Measurements from ENCODE around the gene ANAPC13.

Gene ANAPC13

DNA sequence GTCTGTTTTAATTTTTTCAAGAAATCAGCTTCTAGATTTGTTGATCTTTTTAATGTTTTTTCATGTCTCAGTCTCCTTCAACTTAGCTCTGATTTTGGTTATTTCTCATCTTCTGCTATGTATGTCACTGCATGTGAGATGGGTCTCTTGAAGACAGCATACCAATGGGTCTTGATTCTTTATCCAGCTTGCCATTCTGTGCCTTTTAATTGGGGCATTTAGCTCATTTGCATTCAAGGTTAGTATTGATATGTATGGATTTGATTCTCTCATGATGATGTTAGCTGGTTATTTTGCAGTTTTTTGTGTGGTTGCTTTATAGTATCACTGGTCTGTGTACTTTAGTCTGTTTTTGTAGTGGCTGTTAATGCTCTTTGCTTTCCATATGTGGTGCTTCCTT, 39.5 kb upstream of the ANAPC13 start:
- no peak for DNase-seq (ENCODE audit: extremely low read depth, low read depth)
- TF ChIP-seq, protein P1, sequence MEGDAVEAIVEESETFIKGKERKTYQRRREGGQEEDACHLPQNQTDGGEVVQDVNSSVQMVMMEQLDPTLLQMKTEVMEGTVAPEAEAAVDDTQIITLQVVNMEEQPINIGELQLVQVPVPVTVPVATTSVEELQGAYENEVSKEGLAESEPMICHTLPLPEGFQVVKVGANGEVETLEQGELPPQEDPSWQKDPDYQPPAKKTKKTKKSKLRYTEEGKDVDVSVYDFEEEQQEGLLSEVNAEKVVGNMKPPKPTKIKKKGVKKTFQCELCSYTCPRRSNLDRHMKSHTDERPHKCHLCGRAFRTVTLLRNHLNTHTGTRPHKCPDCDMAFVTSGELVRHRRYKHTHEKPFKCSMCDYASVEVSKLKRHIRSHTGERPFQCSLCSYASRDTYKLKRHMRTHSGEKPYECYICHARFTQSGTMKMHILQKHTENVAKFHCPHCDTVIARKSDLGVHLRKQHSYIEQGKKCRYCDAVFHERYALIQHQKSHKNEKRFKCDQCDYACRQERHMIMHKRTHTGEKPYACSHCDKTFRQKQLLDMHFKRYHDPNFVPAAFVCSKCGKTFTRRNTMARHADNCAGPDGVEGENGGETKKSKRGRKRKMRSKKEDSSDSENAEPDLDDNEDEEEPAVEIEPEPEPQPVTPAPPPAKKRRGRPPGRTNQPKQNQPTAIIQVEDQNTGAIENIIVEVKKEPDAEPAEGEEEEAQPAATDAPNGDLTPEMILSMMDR (IDR thresholded peaks at IDR 0.05; ENCODE audit: low read depth, low read length), result no peak

DNA sequence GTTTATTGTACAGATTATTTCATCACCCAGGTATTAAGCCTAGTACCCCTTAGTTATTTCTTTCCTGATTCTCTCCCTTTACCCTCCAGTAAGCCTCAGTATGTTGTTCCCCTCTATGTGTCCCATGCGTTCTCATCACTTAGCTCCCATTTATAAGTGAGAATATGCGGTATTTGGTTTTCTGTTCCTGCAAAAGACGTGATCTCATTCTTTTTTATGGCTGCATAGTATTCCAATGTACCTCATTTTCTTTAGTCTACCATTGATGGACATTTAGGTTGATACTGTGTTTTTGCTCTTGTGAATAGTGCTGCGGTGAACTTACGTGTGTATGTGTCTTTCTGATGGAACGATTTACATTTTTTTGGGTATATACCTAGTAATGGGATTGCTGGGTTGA, 36.8 kb upstream of the ANAPC13 start:
- no peak for DNase-seq (ENCODE audit: extremely low read depth, low read depth)
- TF ChIP-seq, protein P1 (IDR thresholded peaks at IDR 0.05; ENCODE audit: low read depth, low read length), result no peak

DNA sequence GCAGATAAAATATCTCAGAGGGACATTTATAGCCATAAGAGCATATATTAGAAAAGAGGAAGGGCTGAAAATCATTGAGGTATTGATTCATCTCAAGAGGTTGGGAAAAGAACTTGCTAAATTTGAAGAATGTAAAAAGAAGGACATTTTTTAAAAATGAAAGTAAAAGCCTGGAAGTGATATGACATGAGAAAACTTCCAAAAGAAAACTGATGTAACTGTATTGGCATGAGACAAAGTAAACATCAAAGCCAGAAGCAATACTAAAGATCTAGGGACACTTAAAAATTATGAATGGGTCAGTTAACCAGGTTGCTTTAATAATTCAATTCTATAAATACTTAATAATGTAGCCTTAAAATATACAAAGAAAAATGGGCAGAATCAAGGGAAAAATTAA, 32.0 kb upstream of the ANAPC13 start:
- TF ChIP-seq, protein P1 (IDR thresholded peaks at IDR 0.05; ENCODE audit: low read depth, low read length), result no peak
- no peak for DNase-seq (ENCODE audit: extremely low read depth, low read depth)

DNA sequence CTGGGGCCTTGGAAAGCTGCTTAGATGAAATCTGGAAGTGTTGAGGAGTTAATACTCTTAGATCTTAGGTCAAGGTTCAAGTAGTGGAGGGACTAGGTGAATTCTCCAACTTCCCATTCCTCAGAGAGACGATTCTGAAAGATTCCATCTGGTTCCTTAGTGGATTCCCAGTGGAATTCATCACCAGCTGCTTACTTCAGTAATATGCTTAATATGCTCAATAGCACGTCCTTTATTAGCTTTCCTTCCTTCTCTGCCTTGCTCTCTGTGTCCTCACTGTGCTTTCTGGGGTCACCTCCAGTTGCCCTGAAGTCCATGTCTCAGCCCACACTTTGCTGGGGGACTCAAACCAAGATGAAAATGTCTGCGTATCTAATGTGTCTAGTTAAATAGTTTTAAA, 31.1 kb upstream of the ANAPC13 start:
- TF ChIP-seq, protein P1 (IDR thresholded peaks at IDR 0.05; ENCODE audit: low read depth, low read length), result no peak
- DNase-seq (ENCODE audit: extremely low read depth, low read depth), result no peak

DNA sequence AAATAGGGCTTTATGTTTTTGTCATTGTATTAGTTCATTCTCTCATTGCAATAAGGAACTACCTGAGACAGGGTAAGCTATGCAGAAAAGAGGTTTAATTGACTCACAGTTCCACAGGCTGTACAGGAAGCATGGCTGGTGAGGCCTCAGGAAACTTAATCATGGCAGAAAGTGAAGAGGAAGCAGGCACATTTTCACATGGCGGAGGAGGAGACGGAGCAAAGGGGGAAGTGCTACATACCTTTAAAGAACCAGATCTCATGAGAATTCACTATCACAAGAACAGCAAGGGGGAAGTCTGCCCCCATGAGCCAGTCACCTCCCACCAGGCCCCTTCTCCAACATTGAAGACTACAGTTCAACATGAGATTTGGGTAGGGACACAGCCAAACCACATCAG, 25.7 kb upstream of the ANAPC13 start:
- TF ChIP-seq, protein P1 (IDR thresholded peaks at IDR 0.05; ENCODE audit: low read depth, low read length), result no peak
- DNase-seq (ENCODE audit: extremely low read depth, low read depth), result no peak

DNA sequence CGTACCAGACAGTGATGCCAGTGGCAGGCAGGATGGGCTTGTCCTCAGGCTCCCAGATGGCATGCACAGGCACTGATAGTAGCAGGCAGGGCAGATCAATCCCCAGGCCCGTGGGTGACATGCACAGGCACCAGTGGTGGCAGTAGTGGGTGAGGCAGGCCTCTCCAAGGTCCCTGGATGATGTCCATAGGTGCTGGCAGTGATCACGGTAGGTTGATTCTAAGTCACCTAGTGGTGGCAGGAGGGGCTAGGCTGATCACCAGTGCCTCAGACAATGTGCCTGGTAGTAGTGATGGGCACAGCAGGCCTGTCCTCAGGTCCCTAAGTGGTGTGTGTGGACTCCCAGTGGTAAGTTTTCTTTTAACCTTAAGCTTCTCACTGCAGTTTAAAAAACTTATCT, 19.7 kb upstream of the ANAPC13 start:
- DNase-seq (ENCODE audit: extremely low read depth, low read depth), result no peak
- TF ChIP-seq, protein P1 (IDR thresholded peaks at IDR 0.05; ENCODE audit: low read depth, low read length), result no peak

DNA sequence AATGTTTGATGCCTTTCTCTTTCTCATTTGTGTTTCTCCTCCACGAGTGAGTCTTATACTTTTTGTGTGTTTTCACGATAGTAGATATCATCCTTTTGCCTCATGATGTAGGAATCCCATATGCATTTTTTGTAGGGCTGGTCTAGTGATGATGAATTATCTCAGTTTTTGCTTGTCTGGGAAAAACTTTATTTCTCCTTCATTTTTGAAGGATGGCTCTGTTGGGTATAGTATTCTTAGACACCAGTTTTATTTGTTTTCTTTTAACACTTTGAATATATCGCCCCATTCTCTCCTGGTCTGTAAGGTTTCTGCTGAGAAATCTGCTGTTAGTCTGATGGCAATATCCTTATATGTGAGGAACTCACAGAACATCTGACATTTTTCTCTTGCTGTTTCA, 18.3 kb upstream of the ANAPC13 start:
- DNase-seq (ENCODE audit: extremely low read depth, low read depth), result no peak
- TF ChIP-seq, protein P1 (IDR thresholded peaks at IDR 0.05; ENCODE audit: low read depth, low read length), result no peak
